H9 (cell line): Measurements from ENCODE around the gene NAPB. TPM values are rescaled to one million over a fixed set of nuclear protein-coding genes. Genes with fewer than 3 reads are reported as not detected.
A peak's percentile ranks its signal among the peaks of the same experiment; 100 is the strongest.

Experiments
- DNase-seq: peaks from one replicate; pipeline ENCODE4 v3.0.0-alpha.2; 2017
- H2AFZ ChIP-seq: one replicate; pipeline ENCODE4 v1.6.1; 2013; ENCODE audit warnings: mild to moderate bottlenecking, low read length, control low read depth, moderate library complexity
- H2AK5ac ChIP-seq: 2 replicates; pipeline ENCODE4 v1.6.1; 2013; ENCODE audit warnings: low read length, control low read depth, mixed read lengths; ENCODE audit not compliant: insufficient read length
- H2BK120ac ChIP-seq: one replicate; pipeline ENCODE4 v1.6.1; 2013; ENCODE audit warnings: low read depth, mild to moderate bottlenecking, low read length, control low read depth, inconsistent platforms; ENCODE audit not compliant: poor library complexity, severe bottlenecking
- H2BK12ac ChIP-seq: 2 replicates; pipeline ENCODE4 v1.6.1; 2013; ENCODE audit warnings: low read length, control low read depth, mixed read lengths, low read depth; ENCODE audit not compliant: insufficient read length
- H2BK15ac ChIP-seq: 2 replicates; pipeline ENCODE4 v1.6.1; 2013; ENCODE audit warnings: low read depth, low read length, control low read depth
- H2BK20ac ChIP-seq: one replicate; pipeline ENCODE4 v1.6.1; 2013; ENCODE audit warnings: low read depth, mild to moderate bottlenecking, low read length, control low read depth, inconsistent platforms; ENCODE audit not compliant: poor library complexity, severe bottlenecking
- H2BK5ac ChIP-seq: 2 replicates; pipeline ENCODE4 v1.6.1; 2013; ENCODE audit warnings: low read length, control low read depth, mixed read lengths; ENCODE audit not compliant: insufficient read length
- H3K14ac ChIP-seq: 2 replicates; pipeline ENCODE4 v1.6.1; 2013; ENCODE audit warnings: low read length, control low read depth; ENCODE audit not compliant: insufficient read depth
- H3K18ac ChIP-seq: 2 replicates; pipeline ENCODE4 v1.6.1; 2013; ENCODE audit warnings: low read depth, mild to moderate bottlenecking, mixed read lengths, low read length, control low read depth; ENCODE audit not compliant: insufficient read length
- H3K23ac ChIP-seq: 2 replicates; pipeline ENCODE4 v1.6.1; 2013; ENCODE audit warnings: low read length, control low read depth, mixed read lengths, low read depth; ENCODE audit not compliant: insufficient read length
- H3K23me2 ChIP-seq: 2 replicates; pipeline ENCODE4 v1.6.1; 2013; ENCODE audit warnings: low read depth, mild to moderate bottlenecking, mixed read lengths, low read length, control low read depth; ENCODE audit not compliant: insufficient read length, poor library complexity, severe bottlenecking
- H3K27ac ChIP-seq: 2 replicates; pipeline ENCODE4 v1.5.1; 2013; ENCODE audit warnings: low read length, control low read depth, mixed read lengths, low read depth; ENCODE audit not compliant: insufficient read length
- H3K27me3 ChIP-seq: 2 replicates; pipeline ENCODE4 v1.6.1; 2013; ENCODE audit warnings: low read length, control low read depth, inconsistent platforms; ENCODE audit not compliant: insufficient read depth
- H3K4ac ChIP-seq: 2 replicates; pipeline ENCODE4 v1.6.1; 2013; ENCODE audit warnings: low read depth, mild to moderate bottlenecking, control low read depth, inconsistent platforms, low read length, moderate library complexity
- H3K4me1 ChIP-seq: 2 replicates; pipeline ENCODE4 v1.6.1; 2013; ENCODE audit warnings: low read length, control low read depth, inconsistent platforms; ENCODE audit not compliant: insufficient read depth
- H3K4me2 ChIP-seq: 2 replicates; pipeline ENCODE4 v1.6.1; 2013; ENCODE audit warnings: low read length, control low read depth, mixed read lengths; ENCODE audit not compliant: insufficient read length, insufficient read depth
- H3K56ac ChIP-seq: 2 replicates; pipeline ENCODE4 v1.6.1; 2013; ENCODE audit warnings: low read depth, mild to moderate bottlenecking, mixed read lengths, low read length, control low read depth; ENCODE audit not compliant: insufficient read length
- H3K79me1 ChIP-seq: 2 replicates; pipeline ENCODE4 v1.6.1; 2013; ENCODE audit warnings: low read depth, mild to moderate bottlenecking, moderate library complexity, low read length, control low read depth, inconsistent platforms; ENCODE audit not compliant: insufficient read depth, poor library complexity, severe bottlenecking
- H3K79me2 ChIP-seq: 2 replicates; pipeline ENCODE4 v1.6.1; 2013; ENCODE audit warnings: low read length, control low read depth, inconsistent platforms; ENCODE audit not compliant: insufficient read depth
- H3K9ac ChIP-seq: 2 replicates; pipeline ENCODE4 v1.6.1; 2013; ENCODE audit warnings: low read length, control low read depth, mixed read lengths; ENCODE audit not compliant: insufficient read length; ENCODE audit errors: extremely low read depth
- H3K9me3 ChIP-seq: one replicate; pipeline ENCODE4 v1.6.1; 2013; ENCODE audit warnings: low read depth, low read length, inconsistent platforms; ENCODE audit not compliant: control insufficient read depth
- H3T11ph ChIP-seq: one replicate; pipeline ENCODE4 v1.6.1; 2013; ENCODE audit warnings: mild to moderate bottlenecking, low read length, control low read depth, inconsistent platforms
- H4K20me1 ChIP-seq: one replicate; pipeline ENCODE4 v1.6.1; 2013; ENCODE audit not compliant: control insufficient read depth, insufficient read length, insufficient read depth
- H4K5ac ChIP-seq: 2 replicates; pipeline ENCODE4 v1.6.1; 2013; ENCODE audit warnings: low read depth, mild to moderate bottlenecking, mixed read lengths, low read length, control low read depth; ENCODE audit not compliant: insufficient read length
- H4K8ac ChIP-seq: replicated peaks from 2 replicates; pipeline ENCODE4 v1.6.1; 2013; ENCODE audit warnings: low read length, control low read depth, mixed read lengths, low read depth; ENCODE audit not compliant: insufficient read length
- H4K91ac ChIP-seq: 2 replicates; pipeline ENCODE4 v1.6.1; 2013; ENCODE audit warnings: low read depth, mild to moderate bottlenecking, moderate library complexity, mixed read lengths, low read length, control low read depth; ENCODE audit not compliant: insufficient read length
- H3K27ac Mint-ChIP-seq, 3 experiments: 2 replicates in 2 of 3; 3 replicates in 1 of 3; pipeline ENCODE4 v1.8.0; 2020 to 2021; ENCODE audit warnings: mixed read lengths in 3 of 3, mild to moderate bottlenecking in 1 of 3, moderate library complexity in 1 of 3
- H3K27me3 Mint-ChIP-seq: 2 replicates; pipeline ENCODE4 v1.8.0; 2021; ENCODE audit warnings: low read depth, mild to moderate bottlenecking, moderate library complexity, mixed read lengths
- H3K36me3 Mint-ChIP-seq, 3 experiments: 2 replicates in 2 of 3; 3 replicates in 1 of 3; pipeline ENCODE4 v1.8.0; 2020 to 2021; ENCODE audit warnings: low read depth in 3 of 3, mixed read lengths in 3 of 3; ENCODE audit not compliant: insufficient read depth in 1 of 3
- H3K4me1 Mint-ChIP-seq, 2 experiments: 2 replicates each; pipeline ENCODE4 v1.8.0; 2020; ENCODE audit warnings: mixed read lengths in 2 of 2
- H3K4me3 Mint-ChIP-seq, 2 experiments: 2 replicates in 1 of 2; 3 replicates in 1 of 2; pipeline ENCODE4 v1.8.0; 2020 to 2021; ENCODE audit warnings: mild to moderate bottlenecking in 2 of 2, mixed read lengths in 2 of 2, moderate library complexity in 1 of 2
- H3K9me3 Mint-ChIP-seq, 2 experiments: 2 replicates in 1 of 2; 3 replicates in 1 of 2; pipeline ENCODE4 v1.8.0; 2020; ENCODE audit warnings: mild to moderate bottlenecking in 2 of 2, mixed read lengths in 2 of 2, moderate library complexity in 1 of 2
- WGBS: extraction: QIAGEN DNeasy Blood & Tissue Kit; methylation state at CpG from one replicate; pipeline ENCODE4 v1.1.7; 2013; ENCODE audit warnings: missing lambda C conversion rate, low lambda C conversion rate, mixed read lengths; ENCODE audit not compliant: insufficient read length; ENCODE audit errors: extremely low coverage; 5-methylcytosine and 5-hydroxymethylcytosine counted together
- total RNA-seq: library from RNA; stranded (reverse); gene quantifications from 2 replicates; pipeline ENCODE4 v1.2.1, GENCODE V29; 2021
- TF ChIP-seq, protein P1 (sequence below): fragments of 200-600 bp; sonication (generic); conservative IDR thresholded peaks from 3 replicates; pipeline ENCODE4 v1.8.0; 2021; ENCODE audit warnings: antibody characterized with exemption, mild to moderate bottlenecking

The NAPB gene
- total RNA-seq, 1 experiment from 2014 or later, result 10.4 TPM

DNA sequence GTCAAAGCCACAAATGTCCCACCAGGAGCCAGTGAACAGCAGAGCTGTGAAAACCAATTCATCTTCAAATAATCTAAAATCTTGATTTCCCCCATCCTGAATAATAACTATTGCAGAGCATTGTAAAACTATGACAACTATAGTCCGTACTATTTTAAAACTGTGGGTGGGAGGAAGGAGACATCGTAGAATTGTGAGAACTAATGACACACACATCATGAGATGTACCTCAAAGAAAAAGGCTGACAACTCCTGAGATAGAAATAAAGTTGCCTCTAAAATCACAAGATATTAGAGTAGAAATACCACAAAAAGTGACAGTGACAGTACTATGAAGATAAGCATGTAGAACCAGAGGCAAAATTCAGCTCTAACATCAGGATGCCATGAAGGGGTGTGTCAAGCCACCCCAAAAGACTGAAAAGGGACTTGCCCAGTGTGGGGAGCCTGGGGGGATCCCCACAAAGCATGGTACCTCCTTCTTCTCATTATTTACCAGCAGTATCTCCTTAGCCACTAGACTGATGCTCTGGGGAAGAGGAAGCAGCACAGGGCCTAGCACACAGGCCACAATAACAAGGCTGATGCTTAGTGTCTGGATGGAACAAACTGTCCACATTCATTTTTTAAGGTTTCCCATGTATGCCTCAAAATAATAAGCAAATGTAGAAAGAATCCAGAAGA, 13.4 kb downstream of the NAPB start:
- no peaks in the 10 kb centered on the region for H3K9me3 ChIP-seq
- H3K56ac ChIP-seq, result no peak overlapping the region
- H3K27ac ChIP-seq, result no peak overlapping the region
- H3K4me3 Mint-ChIP-seq, result no peak overlapping the region
- H3K27ac Mint-ChIP-seq, result peak overlapping the region in 1 of 3 experiments; percentile 7; a peak in 2 of 7 replicates
- H3K79me2 ChIP-seq, result peaks cover 16% of the 10 kb centered on the region; the same call in 1 of the 2 replicates
- no peak overlapping the region for H3K4ac ChIP-seq
- no peak overlapping the region for H2BK5ac ChIP-seq
- no peak overlapping the region for H2AFZ ChIP-seq
- no peak overlapping the region for H2BK12ac ChIP-seq
- no peak overlapping the region for H2BK20ac ChIP-seq
- no CpG with 5 or more reads among the region's 2 CpGs for WGBS
- no peaks in the 10 kb centered on the region for H3K23me2 ChIP-seq
- TF ChIP-seq, protein P1, sequence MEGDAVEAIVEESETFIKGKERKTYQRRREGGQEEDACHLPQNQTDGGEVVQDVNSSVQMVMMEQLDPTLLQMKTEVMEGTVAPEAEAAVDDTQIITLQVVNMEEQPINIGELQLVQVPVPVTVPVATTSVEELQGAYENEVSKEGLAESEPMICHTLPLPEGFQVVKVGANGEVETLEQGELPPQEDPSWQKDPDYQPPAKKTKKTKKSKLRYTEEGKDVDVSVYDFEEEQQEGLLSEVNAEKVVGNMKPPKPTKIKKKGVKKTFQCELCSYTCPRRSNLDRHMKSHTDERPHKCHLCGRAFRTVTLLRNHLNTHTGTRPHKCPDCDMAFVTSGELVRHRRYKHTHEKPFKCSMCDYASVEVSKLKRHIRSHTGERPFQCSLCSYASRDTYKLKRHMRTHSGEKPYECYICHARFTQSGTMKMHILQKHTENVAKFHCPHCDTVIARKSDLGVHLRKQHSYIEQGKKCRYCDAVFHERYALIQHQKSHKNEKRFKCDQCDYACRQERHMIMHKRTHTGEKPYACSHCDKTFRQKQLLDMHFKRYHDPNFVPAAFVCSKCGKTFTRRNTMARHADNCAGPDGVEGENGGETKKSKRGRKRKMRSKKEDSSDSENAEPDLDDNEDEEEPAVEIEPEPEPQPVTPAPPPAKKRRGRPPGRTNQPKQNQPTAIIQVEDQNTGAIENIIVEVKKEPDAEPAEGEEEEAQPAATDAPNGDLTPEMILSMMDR, result no peak
- H4K91ac ChIP-seq, result no peak overlapping the region
- DNase-seq, result no peak
- H2BK120ac ChIP-seq, result no peak overlapping the region
- H3T11ph ChIP-seq, result no peak overlapping the region
- no peaks in the 10 kb centered on the region for H3K27me3 Mint-ChIP-seq
- no peak overlapping the region for H4K8ac ChIP-seq
- H3K14ac ChIP-seq, result no peak overlapping the region
- H3K79me1 ChIP-seq, result peaks cover 3% of the 10 kb centered on the region
- no peaks in the 10 kb centered on the region for H3K27me3 ChIP-seq
- no peak overlapping the region for H3K23ac ChIP-seq
- H3K9ac ChIP-seq, result no peak overlapping the region
- no peak overlapping the region for H4K5ac ChIP-seq
- no peaks in the 10 kb centered on the region; a peak in 1 of 7 replicates for H3K36me3 Mint-ChIP-seq
- H2AK5ac ChIP-seq, result no peak overlapping the region
- H3K18ac ChIP-seq, result no peak overlapping the region
- no peak overlapping the region for H3K4me2 ChIP-seq
- H3K9me3 Mint-ChIP-seq, result no peaks in the 10 kb centered on the region
- H3K4me1 ChIP-seq, result no peaks in the 10 kb centered on the region; the same call in 1 of the 2 replicates
- H3K4me1 Mint-ChIP-seq, result peaks cover 6 to 20% of the 10 kb centered on the region in 2 experiments
- H2BK15ac ChIP-seq, result no peak overlapping the region
- no peaks in the 10 kb centered on the region for H4K20me1 ChIP-seq
